HG02884 (cell line): ENCODE measurements around the gene GNAS.

ENCODE experiments used
- ATAC-seq: cut with Tn5 transposase; IDR thresholded peaks from one replicate; pipeline ENCODE4 v1.9.1; 2021; ENCODE audit warnings: mild to moderate bottlenecking, moderate library complexity; ENCODE audit not compliant: unreplicated experiment

Gene GNAS

DNA sequence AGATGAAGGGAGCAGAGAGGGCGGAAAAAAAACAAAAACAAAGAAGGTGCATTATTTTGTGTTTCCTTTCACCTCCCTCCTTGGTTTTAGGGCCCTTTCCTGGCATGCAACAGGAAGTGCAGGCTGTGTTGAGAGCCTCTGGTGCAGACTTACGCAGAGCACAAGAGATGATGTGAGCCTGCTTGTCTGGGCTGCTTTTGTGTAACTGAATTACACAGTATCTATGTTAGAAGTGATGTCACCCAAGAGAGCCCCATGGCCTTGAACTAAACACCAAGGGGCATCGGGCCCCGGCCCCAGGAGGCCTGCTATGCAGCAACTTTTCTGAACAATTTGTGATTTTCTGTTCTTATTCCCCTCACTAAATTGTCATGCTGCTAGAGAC lies 25.5 kb downstream of the GNAS start:
- ATAC-seq: no peak

DNA sequence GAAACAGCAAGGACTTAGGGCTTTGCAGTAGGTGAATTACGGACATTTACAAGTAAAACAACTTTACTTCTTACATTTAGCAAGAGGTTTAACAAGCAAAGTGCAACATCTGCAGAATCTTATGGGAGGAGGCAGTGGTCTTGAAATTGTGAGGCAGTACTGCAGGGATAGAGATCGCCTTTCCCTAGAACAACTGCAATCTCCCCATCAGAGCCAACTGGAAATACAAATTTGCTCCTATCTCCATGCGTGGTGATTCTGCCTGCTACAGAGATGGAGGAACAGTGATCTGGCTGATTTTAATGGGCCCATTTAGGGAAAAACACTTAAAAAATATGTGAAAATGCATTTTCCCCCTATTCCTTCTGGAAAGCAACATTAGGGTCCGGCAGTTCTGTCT lies 25.9 kb downstream of the GNAS start:
- ATAC-seq: no peak

DNA sequence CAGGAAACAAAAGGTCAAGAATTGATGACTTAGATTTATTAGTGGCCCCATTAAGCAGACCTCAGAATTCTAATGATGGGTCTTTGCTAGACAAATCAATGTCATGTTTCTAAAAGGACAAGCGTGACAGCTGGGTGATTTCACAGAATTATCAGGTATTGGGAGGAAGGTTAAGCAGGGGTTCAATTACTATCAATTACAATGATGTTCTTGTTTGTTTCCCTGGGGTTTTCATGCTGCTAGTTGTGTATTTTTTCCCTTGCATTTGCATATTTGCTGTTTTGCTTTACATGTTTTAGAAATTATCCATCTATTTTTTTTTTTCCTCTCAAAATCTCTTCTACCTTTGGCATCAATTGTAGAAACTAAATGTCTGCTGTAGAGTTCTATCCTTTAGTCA lies 27.9 kb downstream of the GNAS start:
- no peak for ATAC-seq

DNA sequence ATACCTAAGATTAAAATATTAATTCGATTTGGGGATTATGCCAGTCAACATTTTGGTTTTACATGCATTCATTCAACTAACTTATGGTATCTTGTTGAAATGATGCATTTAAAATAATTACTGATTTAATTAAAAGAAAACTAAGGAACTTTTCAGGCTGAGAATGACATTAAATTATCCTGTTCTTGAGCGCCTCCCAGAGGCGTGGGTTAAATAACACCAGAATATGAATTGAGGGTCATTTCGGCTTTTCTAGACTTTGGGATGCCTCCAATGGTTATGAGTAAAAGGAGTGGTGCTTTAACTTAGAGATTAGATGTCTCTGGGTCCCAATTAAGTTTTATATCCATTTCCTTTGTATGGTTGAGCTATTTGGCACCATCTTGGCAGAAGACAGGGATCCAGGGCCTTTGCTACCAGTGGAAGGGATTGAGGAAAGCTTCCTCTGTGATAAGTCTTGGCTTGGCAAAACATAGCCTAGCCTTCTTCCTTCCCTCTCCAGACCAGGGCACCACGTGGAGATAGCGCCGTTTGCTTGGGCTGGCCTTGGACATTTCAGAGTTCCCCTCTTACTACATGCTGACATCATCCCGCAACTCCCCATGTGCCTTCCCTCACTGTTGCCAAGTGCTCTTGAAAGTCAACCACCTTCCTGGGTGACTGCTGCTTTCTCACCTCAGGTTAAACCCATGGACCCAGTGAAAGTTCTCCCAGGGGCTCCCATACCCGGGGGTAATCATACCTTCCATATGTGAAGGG lies 28.7 kb downstream of the GNAS start:
- no peak for ATAC-seq

DNA sequence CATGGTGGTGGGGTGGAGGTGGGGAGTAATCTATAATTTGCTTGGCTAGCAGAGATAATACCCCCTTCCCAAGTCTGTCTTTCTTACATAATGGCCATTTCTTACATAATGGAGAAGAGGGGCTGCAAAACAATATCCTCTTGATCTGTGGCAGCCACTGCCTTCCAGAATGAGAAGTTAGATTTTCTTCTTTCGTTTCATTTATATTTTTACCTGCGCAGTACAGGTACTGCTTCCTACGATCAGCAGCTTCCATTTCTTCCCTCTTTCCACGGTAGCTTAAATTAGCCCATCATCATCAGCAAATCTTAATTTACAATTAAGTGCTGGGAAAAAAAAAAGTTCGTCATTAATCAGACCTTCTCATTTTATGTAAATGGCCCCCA lies 30.2 kb downstream of the GNAS start:
- no peak for ATAC-seq

DNA sequence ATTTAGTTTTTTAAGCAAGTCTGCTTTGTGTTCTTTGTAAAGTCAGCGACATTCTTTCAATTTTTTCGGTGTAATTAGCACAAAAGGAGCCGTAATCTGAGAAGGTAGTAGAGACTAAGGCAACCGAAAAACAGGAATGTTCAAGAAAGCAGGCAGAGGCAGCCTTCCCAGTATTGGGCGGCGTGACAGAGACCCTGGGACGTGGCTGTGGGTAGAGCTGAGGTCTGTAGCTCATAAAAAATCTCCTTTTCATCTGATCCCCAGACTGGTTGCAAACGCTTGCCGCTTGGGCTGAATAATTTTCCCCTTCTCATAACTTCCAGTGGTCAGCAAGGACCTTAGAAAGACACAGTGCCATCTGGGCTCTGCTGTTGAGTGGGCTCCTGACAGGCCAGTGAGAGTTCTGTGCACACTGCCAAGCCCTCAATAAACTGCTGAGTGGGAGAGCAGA lies 30.8 kb downstream of the GNAS start:
- ATAC-seq: no peak

DNA sequence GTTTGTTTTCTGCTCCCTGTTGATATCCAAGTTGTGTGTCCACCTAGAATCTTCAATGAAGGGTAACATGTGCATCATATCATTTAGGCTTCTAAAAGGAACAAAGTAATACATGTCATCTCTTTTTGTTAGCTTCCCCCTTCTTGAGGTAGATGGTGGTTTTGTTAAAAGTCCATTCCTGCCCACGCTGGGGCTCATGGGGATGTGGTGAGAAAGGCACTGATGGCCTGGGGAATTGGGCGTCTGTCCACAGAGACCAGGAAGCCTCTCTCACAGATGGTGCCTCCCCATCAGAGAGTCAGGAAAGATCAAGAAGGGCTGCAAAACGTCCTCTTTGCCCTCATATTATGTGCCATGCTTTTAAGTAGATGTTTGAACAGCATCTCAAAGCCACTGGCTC lies 32.5 kb downstream of the GNAS start:
- ATAC-seq: no peak

DNA sequence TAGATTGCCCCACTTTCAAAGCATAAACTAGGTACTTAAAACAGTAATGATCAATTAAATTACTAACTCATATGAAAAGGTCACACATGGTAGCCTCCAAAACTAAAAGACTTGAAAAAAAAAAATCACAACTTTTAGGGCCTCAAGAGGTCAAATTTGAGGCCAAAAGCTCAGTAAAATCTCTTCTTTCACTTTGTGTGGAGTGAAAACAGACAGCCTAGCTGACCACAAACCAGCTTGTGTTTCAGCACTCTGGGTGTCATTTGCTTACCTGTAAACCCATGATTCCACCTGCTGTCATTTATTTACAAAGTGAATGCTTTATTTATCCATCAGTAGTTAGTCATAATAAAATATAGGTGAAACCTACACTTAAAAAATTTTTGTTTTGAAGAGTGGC lies 34.0 kb downstream of the GNAS start:
- ATAC-seq: no peak

DNA sequence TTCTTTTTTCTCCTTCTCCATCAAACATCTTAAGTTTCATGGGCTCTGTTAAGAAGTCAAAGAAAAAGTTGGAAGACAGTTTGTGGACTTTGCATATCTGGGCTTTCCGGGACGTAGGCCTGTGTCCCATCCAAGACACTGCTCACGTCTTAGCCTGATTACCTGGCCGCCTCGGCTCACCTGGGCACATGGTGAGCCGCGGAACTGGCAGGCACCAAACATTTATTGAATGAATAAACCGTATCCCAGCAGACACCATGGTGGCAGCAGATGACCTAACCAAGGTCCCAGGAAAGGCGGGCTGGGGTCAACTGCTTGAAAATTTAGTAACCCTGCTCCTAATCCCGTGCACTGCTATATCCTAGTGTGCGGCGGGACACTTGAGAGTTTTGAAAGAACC lies 35.6 kb downstream of the GNAS start:
- no peak for ATAC-seq

DNA sequence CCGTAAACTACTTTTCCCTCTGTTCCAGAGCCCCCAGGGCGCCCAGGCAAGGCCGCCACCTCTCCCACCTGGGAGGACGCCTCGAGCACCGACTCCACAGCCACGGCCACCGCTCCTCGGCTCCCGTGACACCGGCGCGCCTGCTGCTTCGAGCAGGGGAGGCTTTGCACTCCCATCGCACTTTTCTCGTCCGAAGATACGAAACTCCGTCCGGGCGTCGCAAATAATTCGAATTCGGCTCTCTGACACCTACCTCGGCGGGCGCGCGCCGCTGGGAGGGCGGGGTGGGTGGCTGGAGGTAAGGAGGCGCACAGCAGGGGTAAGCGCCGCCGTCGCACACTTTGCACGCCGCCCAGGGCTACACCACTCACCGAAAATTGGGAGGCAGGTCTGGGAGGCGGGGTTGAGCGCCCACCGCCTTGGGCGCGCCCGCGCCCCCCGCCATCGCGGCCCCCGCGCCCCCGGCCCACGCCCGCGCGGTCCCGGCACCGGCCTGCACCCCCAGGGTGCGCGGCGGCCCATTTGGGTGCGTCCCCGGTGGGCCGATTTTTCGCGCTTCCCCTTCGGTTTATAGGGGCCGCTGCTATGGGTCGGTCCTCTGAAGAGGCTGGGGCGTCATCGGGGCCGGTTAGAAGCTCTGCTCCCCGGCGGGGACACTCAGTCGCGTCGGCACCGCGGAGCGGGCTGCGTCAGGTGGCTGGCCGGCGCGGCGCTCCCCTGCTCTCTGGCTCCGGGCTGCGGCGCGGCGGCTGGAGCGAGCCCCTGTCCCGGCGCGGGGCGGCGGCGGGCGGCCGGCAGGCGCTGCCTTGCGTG lies 36.2 kb downstream of the GNAS start:
- peak; percentile 33 for ATAC-seq

DNA sequence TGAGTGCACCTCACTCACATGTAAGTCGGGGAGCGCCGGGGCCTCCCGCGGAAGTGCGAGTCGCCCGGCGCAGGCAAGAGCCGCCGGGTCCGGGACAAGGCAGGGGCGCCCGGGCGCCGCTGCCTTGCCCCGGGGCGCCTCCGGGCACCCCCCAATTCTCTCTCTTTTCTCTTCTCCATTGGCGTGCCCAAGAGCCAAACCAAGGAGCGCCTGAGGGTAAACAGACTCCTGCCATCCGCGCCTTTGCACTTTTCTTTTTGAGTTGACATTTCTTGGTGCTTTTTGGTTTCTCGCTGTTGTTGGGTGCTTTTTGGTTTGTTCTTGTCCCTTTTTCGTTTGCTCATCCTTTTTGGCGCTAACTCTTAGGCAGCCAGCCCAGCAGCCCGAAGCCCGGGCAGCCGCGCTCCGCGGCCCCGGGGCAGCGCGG lies 36.8 kb downstream of the GNAS start:
- ATAC-seq: no peak

DNA sequence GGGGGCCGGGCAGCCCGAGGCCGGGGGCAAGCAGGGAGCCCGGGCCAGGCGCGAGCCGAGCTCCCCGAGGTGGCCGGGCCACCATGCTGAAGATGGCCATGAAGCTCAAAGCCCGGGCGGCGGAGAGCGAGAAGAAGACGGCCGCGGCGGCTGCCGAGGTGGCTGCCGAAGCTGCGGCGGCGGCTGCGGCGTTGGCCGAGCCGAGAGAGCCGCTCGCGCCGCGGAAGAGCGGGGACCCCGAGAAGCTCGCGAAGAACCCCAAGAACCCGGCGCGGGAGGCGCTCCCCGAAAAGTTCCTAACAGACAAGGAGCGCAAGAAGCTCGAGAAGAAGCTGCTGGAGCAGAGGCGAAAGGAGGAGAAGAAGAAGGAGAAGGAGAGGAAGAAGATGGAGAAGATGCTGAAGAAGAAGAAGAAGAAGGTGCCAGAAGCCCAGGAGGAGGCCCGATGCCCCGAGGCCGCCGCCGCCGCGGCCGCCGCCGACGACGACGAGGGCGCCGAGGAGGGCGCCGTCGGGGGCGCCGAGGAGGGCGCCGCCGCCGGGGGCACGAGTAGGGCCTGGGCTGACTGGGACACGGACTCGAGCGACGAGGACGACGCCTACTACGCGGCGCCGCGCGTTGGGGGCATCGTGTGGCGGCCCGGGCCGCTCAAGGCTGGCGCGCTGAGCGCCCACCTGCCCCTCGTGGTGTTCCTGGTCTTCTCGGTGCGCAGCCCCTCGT lies 37.4 kb downstream of the GNAS start:
- ATAC-seq: no peak

DNA sequence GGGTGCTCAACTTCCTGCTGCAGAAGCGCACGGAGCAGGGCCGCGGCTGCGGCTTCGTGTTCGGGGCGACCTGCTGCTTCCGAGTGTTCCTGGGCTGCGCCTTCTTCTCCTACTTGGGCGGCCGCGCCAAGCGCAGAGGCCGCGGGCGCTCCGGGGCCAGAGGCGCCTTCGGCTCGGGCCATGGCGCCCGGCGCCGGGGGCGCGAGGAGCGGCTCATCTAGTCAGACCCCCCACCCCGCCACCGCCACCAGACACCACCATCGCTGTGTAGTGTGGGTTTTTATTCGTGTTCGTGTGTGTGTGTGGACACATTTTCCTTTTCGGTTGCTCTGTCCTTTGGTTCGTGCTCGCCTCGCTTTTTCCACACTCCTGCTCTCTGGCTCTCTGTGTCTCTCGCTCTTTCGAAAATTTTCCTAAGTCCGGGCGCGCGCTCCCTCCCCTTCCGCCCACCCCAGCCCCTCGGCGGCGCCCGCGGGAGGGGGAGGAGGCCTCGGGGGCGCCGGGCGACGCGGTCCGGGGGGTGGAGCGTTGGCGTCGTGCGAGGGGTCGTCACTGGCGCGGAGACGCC lies 38.1 kb downstream of the GNAS start:
- ATAC-seq: peak; percentile 28

DNA sequence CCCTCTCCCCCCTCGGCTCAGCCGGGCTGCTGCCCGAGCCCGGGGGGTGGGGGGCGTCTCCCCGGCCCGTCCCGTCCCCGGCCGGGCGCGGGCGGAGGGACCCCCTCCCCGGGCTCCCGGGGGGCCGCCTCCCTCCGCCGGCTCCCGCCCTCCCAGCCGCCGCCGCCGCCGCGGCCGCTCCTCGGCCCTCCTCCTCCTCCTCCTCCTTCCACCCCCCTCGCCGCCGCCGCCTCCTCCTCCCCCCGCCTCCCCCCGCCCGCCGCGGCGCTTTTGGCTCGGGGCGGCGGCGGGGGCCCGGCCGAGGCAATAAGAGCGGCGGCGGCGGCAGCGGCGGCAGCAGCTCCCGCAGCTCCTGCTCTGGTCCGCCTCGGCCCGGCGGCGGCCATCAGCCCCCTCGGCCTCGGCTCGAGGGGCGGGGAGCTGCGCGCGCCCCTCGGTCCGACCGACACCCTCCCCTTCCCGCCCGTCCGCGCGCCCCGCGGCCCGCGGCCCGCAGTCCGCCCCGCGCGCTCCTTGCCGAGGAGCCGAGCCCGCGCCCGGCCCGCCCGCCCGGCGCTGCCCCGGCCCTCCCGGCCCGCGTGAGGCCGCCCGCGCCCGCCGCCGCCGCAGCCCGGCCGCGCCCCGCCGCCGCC lies 38.7 kb downstream of the GNAS start:
- peak; percentile 17 for ATAC-seq

DNA sequence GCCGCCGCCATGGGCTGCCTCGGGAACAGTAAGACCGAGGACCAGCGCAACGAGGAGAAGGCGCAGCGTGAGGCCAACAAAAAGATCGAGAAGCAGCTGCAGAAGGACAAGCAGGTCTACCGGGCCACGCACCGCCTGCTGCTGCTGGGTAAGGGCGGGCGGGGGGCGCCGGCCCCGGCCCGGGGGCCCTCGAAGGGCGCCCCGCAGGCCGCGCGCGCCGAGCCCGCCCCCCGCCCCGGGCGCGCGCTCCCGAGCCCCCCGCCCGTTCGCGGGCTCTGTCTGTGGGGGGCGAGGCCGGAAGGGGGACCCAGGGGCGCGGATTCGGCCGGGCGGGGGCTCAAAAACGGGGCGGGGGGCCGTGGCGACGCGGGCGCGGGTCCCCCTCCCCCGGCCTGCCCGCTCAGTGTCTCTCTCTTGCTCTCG lies 39.2 kb downstream of the GNAS start:
- ATAC-seq: no peak

DNA sequence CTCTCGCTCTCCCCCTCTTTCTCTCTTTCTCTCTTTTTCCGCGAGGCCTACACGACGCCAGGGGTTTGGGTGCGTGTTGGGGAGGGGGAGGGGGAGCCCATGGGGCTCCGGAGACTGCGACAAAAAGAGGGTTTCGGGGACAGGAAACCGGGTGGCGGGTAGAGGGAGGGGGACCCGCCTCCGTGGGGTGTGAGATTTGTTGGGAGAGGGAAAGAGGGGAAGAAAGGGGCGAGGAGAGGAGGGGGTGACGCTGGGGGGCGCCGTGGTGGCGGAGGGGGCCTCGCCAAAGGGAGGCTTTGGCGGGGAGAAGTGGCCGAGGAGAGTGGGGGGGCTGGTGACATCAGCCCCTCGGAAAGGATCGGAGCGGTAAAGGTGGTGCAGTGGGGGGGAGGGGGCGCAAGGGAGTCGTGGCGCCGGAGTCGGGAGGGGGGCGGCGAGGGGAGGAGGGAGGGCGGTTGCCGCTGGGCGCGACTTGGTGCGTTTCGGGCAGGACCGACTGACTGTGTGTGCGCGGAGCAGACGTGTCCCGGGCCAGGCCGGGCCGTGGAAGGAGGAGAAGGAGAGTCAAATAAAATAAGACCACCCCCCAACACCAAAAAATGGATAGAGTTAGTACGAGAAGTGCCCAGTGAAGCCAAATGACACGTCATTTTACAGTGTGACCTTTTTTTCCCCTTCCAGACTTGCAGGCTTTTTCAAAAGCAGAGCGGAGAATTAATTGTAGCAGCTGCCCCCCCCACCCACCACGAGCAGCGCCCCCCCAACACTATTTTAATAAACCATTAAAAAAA lies 39.8 kb downstream of the GNAS start:
- no peak for ATAC-seq

DNA sequence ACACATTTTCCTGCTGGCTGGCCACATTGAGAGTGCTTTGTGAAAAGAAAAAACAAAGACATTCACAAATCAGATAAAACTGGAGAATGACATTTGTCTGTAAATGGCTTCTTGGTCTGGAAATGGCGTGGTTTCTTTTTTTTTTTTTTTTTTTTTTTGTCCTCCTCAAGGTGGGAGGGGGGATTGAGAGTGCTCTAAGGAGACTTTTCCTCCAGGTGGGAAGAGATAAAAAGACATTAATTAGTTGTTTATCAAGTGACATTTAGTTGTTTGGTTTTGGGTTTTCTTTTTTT lies 40.4 kb downstream of the GNAS start:
- no peak for ATAC-seq

DNA sequence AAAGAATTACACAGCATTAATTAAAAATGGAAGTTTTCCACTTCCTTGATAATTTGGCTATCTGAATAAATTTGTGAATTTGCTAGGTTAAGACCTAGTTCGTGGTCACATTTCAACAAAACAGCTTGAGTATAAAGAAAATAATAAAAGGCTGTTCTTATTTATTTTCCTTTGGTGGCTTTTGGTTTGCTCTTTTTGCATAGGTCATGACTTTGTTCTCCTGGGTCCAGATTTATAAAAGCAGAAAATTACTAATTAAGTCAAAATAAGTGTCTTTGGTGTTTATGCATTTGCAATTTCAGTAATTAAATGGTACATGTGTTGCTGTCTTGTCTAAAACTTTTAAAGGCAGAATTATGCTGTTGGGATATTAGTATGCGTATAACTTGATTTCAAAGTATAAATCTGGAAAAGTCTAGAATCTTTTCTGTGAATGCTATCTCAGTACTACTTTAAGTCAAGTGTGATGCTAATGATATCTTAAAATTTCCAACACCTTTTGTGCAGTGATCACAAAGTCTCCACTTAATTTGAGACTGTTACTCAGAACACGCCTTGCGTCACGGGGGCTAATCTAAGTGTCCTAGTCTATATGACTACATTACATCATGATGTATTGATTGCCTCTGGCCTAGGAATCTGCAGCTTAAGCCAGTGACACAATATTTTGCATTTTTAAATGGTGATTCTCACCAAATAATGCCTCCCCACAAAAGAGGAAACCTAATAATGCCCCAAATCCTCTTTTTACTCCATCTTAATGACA lies 41.0 kb downstream of the GNAS start:
- no peak for ATAC-seq

DNA sequence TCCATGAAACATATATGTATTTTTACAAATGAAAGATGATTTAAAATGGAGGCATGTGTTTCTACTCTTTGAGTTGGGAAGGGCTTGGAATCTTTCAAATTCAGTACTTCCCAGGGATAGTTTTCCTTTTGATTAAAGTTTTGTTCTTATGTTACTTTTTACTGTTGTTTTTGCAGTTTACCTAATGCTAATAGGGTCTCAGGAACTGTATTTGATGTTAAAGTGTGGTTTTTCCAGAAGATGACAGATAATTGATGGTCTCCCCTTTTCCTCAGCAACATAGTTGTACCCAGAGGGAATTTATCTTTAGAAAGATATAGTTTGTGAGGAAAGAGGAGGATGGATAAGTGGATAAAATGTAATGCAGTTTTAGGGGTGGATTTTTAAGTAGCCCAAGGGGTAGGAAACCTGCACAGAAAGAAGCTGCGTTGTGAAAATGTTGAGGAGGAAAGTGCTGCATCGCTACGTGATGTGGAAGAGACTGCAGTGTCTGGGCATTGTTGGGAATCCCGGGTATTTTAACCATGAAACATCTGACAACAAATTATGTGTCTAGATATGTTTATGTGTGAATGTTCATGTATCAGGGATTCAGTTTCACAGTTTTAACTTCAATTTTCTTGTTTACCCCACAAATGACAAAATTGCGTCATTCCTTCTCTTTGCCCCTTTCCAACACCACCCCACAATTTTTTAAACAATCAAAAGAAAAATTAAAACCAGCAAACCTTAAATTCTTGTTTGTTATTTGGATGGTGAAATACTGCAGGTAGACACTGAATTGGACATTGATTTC lies 42.3 kb downstream of the GNAS start:
- no peak for ATAC-seq
